ENCODE results near the gene ATP5F1C.
"Not testable (repeated sequence)": the region's sequence is repeated elsewhere in the genome, so short reads cannot be mapped to it uniquely, and the experiment has no call there.

Gene ATP5F1C

GRCh38 chr10:7794251-7795026 lies 6.5 kb downstream of the ATP5F1C start:
- DNase-seq (ENCODE audit: low read depth), result no peak

- DNase-seq (ENCODE audit: low read depth), result no peak
Measured at GRCh38 chr10:7795605-7796004, 7.6 kb downstream of the ATP5F1C start.

DNA sequence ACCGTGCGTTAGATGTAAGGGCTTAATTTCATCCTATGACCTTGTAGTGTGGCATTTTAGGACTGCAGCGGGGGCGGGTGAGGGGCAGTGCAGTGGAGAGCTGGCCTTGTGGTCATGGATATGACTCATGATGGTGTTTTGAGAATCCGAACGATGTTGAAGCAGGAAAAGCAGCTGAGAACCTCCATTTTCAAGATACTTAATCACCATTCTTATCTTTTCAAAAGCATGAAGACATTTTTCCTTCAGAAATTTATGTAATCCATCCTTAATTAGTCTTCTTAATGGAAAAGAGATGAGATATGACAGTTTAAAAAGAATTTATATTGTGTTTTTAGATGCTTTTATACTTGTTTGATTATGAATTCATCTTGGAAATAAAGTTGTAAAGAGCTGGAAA lies 9.6 kb downstream of the ATP5F1C start:
- DNase-seq (ENCODE audit: low read depth), result no peak

DNA sequence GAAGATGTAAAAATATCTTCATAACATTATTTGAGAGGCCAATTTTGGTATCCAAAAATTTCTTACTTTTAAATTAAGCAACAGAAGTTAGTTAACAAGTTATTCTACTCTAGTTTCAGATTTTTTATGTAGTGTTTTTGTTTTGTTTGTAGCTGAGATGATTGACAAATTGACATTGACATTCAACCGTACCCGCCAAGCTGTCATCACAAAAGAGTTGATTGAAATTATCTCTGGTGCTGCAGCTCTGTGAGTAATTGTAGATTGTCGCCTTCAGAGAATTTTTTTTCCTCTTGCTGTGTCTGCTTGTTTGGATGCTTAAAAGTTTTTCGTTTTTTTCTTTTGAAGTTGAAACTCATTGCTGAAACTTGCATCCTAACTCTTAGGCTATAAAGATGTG lies 14.6 kb downstream of the ATP5F1C start:
- no peak for DNase-seq (ENCODE audit: low read depth)

GRCh38 chr10:7804216-7804615 lies 16.2 kb downstream of the ATP5F1C start:
- no peak for DNase-seq (ENCODE audit: low read depth)

DNA sequence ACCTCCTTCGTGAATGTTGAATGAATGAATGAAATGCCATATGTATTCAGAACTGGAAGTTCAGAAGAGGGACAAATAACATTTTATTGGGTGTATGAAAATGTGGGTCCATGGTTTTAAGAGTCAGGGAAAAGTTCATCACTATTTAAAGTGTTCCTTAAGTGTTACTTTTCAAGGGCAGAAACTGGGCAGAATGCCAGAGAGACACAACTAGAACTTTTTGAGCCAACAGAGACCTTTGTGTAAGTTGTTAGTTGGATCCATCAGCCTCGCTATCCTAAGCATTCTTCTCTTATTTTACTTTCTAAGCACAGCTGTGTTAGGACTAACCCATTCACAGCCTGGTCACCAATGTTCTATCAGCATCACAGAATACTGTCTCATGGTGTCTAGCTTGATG lies 16.8 kb downstream of the ATP5F1C start:
- no peak for DNase-seq (ENCODE audit: low read depth)

DNA sequence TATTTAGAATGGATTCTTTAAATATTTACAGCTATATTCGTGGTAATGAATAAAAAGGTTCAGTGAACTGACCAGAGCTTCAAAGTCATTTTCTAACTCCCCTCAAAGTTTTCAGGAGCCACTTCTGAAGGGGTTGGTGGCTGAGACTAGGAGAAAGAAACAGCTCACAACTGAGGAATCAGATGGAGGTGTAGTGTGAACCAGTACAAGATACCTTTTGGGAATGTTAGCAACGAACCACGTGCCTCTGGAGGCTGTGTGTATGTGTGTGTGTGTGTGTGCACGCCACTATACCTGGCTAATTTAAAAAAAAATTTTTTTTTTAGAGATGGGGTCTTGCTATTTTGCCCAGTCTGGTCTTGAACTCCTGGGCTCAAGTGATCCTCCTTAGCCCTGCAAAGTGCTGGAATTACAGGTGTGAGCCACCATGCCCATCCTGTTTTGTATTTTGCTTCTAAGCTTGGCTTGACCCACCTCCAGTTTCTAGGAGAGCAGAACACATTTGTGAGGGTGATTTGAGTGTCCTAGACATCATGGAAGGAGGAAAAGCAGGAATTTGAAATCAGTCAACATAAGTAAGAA lies 20.8 kb downstream of the ATP5F1C start:
- no peak for DNase-seq (ENCODE audit: low read depth)

DNA sequence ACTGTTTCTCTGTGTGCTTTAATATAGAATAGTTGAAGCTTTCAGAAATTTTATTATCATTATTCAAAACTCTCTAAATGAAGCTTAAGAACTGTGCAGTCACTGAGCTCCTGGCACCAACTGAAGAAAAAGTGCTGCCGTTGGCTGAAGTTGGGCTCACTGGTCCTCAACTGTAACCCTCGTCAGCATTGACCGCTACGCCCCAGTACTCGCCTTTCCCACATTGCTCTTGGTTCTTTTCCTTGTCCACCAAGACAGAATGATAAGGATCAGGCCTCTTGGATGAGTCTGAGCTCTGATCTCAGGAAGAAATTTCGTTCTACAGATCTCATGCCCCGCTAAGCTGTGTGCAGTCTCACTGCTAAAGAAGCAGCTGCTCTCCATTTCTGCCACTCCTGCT lies 22.5 kb downstream of the ATP5F1C start:
- no peak for DNase-seq (ENCODE audit: low read depth)

DNA sequence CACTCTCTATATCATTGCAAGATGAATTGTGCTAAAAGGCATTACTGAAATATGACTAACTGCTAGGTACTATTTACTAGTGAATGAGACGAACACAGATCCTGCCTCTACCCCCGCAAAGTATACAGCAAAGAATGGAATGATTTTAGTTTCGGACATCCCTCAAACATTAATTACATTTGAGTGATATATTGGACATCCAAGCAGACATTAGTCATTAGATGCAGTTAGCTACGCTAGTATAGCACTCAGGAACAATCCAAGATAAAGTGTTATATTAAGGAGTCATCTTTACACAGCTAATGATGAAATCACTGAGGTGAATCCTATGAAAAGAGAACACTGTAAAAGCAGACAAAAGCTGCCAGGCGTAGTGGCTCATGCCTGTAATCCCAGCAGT lies 23.0 kb downstream of the ATP5F1C start:
- no peak for DNase-seq (ENCODE audit: low read depth)

- DNase-seq (ENCODE audit: low read depth), result not testable (repeated sequence)
Measured at GRCh38 chr10:7811743-7812142, 23.8 kb downstream of the ATP5F1C start.

DNA sequence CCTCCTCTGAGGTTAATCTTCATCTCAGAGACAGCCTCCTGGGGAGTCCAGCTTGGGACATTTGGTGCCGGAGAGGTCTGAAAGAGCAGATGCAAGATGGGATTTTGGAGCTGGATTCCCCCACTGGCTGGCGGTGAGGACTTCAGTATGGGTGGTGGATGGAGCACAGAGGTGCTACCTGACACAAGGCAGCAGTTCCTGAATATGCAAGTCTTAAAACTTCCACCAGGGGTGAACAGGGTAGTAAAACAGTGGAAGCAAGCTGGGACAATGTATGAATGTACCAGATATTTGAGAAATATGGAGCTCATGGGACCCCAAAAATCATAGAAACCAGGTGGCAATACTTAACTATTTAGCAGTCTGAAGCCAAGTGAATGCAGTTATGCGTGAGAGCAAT lies 25.5 kb downstream of the ATP5F1C start:
- DNase-seq (ENCODE audit: low read depth), result no peak

DNA sequence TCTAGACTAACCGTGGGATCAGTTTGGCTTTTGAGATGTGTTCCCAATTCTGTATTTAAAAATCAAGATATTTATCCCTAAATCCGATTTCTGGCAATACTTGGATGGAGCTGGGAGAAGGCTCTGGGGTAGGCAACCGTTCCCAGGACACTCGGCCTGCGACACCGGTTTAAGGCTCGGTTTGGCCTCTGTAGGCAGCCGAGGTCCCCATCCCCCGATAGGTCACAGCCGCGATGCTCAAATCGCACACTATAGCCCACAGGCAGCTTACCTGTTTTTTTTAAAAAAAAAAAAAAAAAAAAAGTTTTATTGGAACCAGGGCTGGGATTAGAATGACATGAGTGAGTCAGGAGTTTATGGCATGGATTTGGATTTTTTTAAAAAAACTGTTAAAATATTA lies 29.6 kb downstream of the ATP5F1C start:
- no peak for DNase-seq (ENCODE audit: low read depth)

DNA sequence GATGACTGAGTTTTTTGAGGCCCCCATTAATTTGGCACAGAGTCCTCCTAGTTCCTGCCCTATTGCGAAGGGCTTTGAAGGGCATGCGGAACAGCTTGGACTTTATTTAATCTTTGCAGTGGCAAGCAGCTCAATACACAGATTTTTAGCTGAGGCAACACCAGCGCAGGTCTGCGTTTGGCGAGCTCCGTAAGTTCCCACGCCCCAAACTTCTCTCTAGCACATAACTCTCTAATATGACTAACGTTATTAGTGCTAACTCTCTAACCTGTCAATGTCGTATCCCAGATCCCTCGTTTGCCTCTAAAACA lies 30.0 kb downstream of the ATP5F1C start:
- no peak for DNase-seq (ENCODE audit: low read depth)

DNA sequence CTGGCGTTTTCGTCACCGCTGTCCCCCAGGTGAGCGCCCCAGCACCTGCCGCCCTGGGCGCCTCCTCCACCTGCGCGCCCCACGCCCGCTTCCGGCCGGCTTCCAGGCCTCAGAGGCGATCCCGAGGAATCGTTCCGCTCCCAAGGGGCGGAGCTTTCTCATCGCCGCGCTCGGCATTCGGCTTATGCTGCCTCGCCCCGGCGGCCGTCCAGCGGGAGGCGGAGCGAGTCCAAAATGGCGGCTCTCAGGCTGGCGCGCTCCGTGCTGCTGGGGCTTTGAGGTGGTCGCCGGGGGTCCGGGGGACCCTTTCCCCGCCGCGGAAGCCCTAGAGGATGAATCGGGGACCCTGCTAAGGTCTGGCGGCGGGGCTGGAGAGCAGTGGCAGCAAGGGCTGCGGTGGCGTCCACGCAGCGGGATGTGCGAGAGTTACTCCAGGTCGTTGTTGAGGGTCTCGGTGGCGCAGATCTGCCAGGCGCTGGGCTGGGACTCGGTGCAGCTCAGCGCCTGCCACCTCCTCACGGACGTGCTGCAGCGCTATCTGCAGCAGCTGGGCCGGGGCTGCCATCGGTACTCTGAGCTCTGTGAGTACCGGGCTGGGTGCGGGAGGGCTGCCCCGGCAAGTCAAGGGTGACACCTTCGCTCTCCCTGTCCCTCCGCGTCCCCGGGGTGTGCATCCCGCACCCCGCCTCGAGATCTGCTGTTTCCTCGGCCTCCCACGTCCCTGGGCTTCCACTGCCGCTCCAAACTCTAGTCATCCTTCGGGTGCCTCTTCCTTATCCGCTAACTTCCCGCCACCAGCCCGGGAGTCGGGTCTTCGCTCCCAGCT lies 30.5 kb downstream of the ATP5F1C start, which contains the start of gene TAF3:
Gene TAF3 (plus strand): TSS at position 211 of the 826 bp plus-strand sequence. CDS start 205 bp downstream, at position 416.
- peak; percentile 87 for DNase-seq (ENCODE audit: low read depth)

GRCh38 chr10:7819121-7819460 lies 31.1 kb downstream of the ATP5F1C start:
- peak; percentile 2 for DNase-seq (ENCODE audit: low read depth)

GRCh38 chr10:7824251-7824650 lies 36.3 kb downstream of the ATP5F1C start:
- DNase-seq (ENCODE audit: low read depth), result no peak

DNA sequence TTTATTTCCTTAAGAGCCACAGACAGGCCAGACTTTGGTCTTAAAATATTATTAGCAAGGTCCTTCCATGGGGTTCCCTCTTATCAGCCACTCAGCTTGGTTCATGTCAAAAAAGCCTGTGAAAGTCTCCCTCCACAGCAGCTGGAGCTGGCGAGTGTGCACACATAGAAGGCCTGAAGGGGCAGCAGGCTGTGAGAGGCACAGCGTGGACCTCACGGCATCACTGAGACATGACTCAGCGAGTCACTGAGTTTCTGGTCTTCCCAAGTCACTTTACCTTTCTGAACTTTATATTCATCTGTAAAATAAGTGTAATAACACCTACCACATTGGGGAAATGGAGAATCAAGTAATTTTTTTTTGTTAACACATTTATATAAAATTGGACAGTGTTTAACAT lies 39.0 kb downstream of the ATP5F1C start:
- no peak for DNase-seq (ENCODE audit: low read depth)

GRCh38 chr10:7829289-7829834 lies 41.4 kb downstream of the ATP5F1C start:
- no peak for DNase-seq (ENCODE audit: low read depth)

DNA sequence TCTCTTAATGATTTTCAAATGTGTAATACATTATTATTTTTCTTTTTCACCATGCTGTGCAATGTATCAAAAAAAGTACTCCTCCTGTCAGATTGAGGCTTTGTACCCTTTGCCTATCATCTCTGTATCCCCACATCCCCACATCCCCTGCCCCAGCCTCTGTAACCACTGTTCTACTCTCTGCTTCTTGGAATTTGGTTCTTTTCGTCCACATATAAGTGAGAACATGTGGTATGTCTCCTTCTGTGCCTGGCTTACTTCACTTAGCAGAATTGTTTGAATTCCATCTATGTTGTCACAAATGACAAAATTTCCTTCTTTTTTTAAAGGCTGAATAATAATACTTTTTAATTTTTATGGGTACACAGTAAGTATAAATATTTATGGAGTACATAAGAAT lies 44.1 kb downstream of the ATP5F1C start:
- DNase-seq (ENCODE audit: low read depth), result no peak

- DNase-seq (ENCODE audit: low read depth), result no peak
Measured at GRCh38 chr10:7833210-7833609, 45.2 kb downstream of the ATP5F1C start.

- no peak for DNase-seq (ENCODE audit: low read depth)
Measured at GRCh38 chr10:7834262-7834661, 46.3 kb downstream of the ATP5F1C start.

- DNase-seq (ENCODE audit: low read depth), result no peak
Measured at GRCh38 chr10:7836571-7836970, 48.6 kb downstream of the ATP5F1C start.

DNA sequence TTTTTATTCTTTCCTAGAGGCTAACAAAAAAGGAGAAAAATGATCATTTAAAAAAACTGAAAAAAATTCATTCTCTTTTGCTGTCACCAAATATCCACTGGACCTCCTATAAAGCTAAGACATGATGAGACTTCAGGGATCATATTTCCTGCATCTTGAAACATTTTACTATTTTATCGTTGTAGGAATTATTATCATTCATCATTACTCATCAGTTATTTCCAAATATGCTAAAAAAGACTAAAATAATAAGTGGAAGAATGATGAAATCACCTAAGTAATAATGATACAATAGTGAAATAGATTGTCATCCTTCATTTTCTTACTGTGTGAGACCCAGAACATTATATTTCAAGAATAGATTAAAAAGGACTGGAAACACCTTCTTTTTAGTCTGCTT lies 58.6 kb downstream of the ATP5F1C start:
- DNase-seq (ENCODE audit: low read depth), result no peak
